K562 (cell line): ENCODE results near the gene TOMM6. TPM values are rescaled to one million over a fixed set of nuclear protein-coding genes. Genes with fewer than 3 reads are reported as not detected.
A peak's percentile ranks its signal among the peaks of the same experiment; 100 is the strongest.

ENCODE experiments used
- CBX8 ChIP-seq: fragments of 200-600 bp; sonication (generic); IDR thresholded peaks from 2 replicates; pipeline ENCODE4 v1.6.1; 2012; ENCODE audit warnings: borderline replicate concordance, mixed run types, low read depth, mild to moderate bottlenecking, moderate library complexity, mixed read lengths, low read length, control low read depth, inconsistent platforms; ENCODE audit not compliant: poor library complexity, severe bottlenecking; ENCODE audit errors: extremely low read depth
- CEBPG ChIP-seq, 3 experiments: fragments of 200-800 bp in 1 of 3; sonication (Bioruptor generic) in 1 of 3; sonication (generic) in 1 of 3; formaldehyde crosslinking in 1 of 3; IDR thresholded peaks in 2 of 3; conservative IDR thresholded peaks in 1 of 3; 2 replicates each; pipeline versions ENCODE4 v1.6.1 to v1.8.0; 2016 to 2022; ENCODE audit warnings: missing compliant biosample characterization in 2 of 3, missing genetic modification characterization in 2 of 3, mild to moderate bottlenecking in 1 of 3, missing genetic modification reagents in 1 of 3
- CUX1 ChIP-seq: fragments of 200-800 bp; sonication (Bioruptor generic); IDR thresholded peaks from 2 replicates; pipeline ENCODE4 v1.6.1; 2016; ENCODE audit warnings: missing genetic modification characterization, missing compliant biosample characterization
- ELK3 ChIP-seq: fragments of 450-650 bp; formaldehyde crosslinking; IDR thresholded peaks from 2 replicates; pipeline ENCODE4 v1.4.0; 2020; ENCODE audit warnings: mild to moderate bottlenecking
- GATAD2A ChIP-seq: fragments of 450-650 bp; IDR thresholded peaks from 2 replicates; pipeline ENCODE4 v1.6.1; 2017
- MAZ ChIP-seq, 2 experiments: fragments of 450-650 bp in 1 of 2; sonication (generic) in 1 of 2; formaldehyde crosslinking; IDR thresholded peaks in 1 of 2; conservative IDR thresholded peaks in 1 of 2; 2 replicates each; pipeline versions ENCODE4 v1.4.0 to v1.5.0; 2020; ENCODE audit warnings: mild to moderate bottlenecking in 1 of 2, missing genetic modification reagents in 1 of 2
- MEF2D ChIP-seq: conservative IDR thresholded peaks from 2 replicates; pipeline ENCODE4 v1.6.1; 2016; ENCODE audit warnings: low read depth, missing genetic modification characterization, missing compliant biosample characterization
- MIER1 ChIP-seq: fragments of 450-650 bp; IDR thresholded peaks from 2 replicates; pipeline ENCODE4 v1.6.1; 2016; ENCODE audit warnings: antibody characterized with exemption, mild to moderate bottlenecking, low read depth
- MNT ChIP-seq, 2 experiments: fragments of 450-650 bp; conservative IDR thresholded peaks; 2 replicates each; pipeline ENCODE4 v1.6.1; 2017; ENCODE audit warnings: mild to moderate bottlenecking in 2 of 2, moderate library complexity in 2 of 2
- RB1 ChIP-seq: fragments of 450-650 bp; IDR thresholded peaks from 2 replicates; pipeline ENCODE4 v1.6.1; 2017; ENCODE audit warnings: low read depth, mild to moderate bottlenecking
- RBM15 ChIP-seq: fragments of 200-400 bp; formaldehyde crosslinking; IDR thresholded peaks from 2 replicates; pipeline ENCODE4 v1.6.1; 2018; ENCODE audit warnings: mild to moderate bottlenecking, low read length, moderate library complexity; ENCODE audit not compliant: insufficient read depth
- RBM25 ChIP-seq: fragments of 200-400 bp; formaldehyde crosslinking; IDR thresholded peaks from 2 replicates; pipeline ENCODE4 v1.6.1; 2018; ENCODE audit warnings: low read length, low read depth, moderate library complexity; ENCODE audit not compliant: severe bottlenecking
- TCF15 ChIP-seq: fragments of 250-450 bp; sonication (Bioruptor Pico); IDR thresholded peaks from 2 replicates; pipeline ENCODE4 v1.8.0; 2022; ENCODE audit warnings: moderate library complexity, mild to moderate bottlenecking, inconsistent platforms
- XRCC4 ChIP-seq: IDR thresholded peaks from one replicate; pipeline ENCODE4 v1.6.1; 2011; ENCODE audit not compliant: insufficient read depth, insufficient read length; ENCODE audit errors: extremely low read depth
- ZBTB12 ChIP-seq: fragments of 250-450 bp; sonication (Bioruptor Pico); IDR thresholded peaks from 2 replicates; pipeline ENCODE4 v1.4.0; 2020
- ZNF586 ChIP-seq: fragments of 450-650 bp; formaldehyde crosslinking; conservative IDR thresholded peaks from 2 replicates; pipeline ENCODE4 v1.4.0; 2020; ENCODE audit warnings: mild to moderate bottlenecking, moderate library complexity
- polyA plus RNA-seq, 8 experiments: library from polyadenylated mRNA; depleted of rRNA in 4 of 8; stranded (reverse) in 5 of 8; unstranded in 3 of 8; fragments of >200 nt; fragmentation: Nextera tagmentation in 2 of 8; fragmentation: Illumina TruSeq in 1 of 8; extraction: Ambion mirVana in 2 of 8; extraction: Trizol in 1 of 8; gene quantifications; 2 replicates each; pipeline versions ENCODE4 v1.2.1 to v1.2.3, GENCODE V29; 2011 to 2014; ENCODE audit warnings: inconsistent platforms in 1 of 8, missing spikeins in 1 of 8
- total RNA-seq, 7 experiments: library from RNA; depleted of rRNA in 6 of 7; stranded (reverse); fragments of >200 nt in 6 of 7; fragmentation: Illumina TruSeq in 2 of 7; extraction: Trizol in 2 of 7; gene quantifications; 2 replicates each; pipeline versions ENCODE4 v1.2.1 to v1.2.3, GENCODE V29; 2011 to 2021; ENCODE audit warnings: low replicate concordance in 1 of 7

The TOMM6 gene
- total and polyA plus RNA-seq, 9 of the 15 experiments (the other 6 are each of a cell fraction or from before 2014, with no cell fraction given), result 380 to 2,097 (median 1,065) TPM

GRCh38 chr6:41767112-41767833, 20.2 kb upstream of the TOMM6 start (continued):
- no peak for TF ChIP-seq RBM25
- TF ChIP-seq CBX8, result no peak
- no peak for TF ChIP-seq ELK3 (CRISPR knock-in tag)
- TF ChIP-seq MNT (conservative IDR thresholded peaks at IDR 0.05), result no peak
- peak in 1 of 2 experiments; percentile 33; a peak in 1 of 4 replicates for TF ChIP-seq MAZ (CRISPR knock-in tag; conservative IDR thresholded peaks at IDR 0.05 in 1 of 2, IDR thresholded peaks at IDR 0.05 in 1 of 2)
- no peak for TF ChIP-seq MIER1
- TF ChIP-seq ZNF586 (CRISPR knock-in tag), result no peak
- TF ChIP-seq ZBTB12 (CRISPR knock-in tag), result no peak
- TF ChIP-seq CUX1, result no peak
- TF ChIP-seq CEBPG (CRISPR knock-in tag; IDR thresholded peaks at IDR 0.05), result peak; percentile 82
- TF ChIP-seq CEBPG (tag; conservative IDR thresholded peaks at IDR 0.05 in 1 of 2, IDR thresholded peaks at IDR 0.05 in 1 of 2), result peak; percentile 81 to 87
- TF ChIP-seq XRCC4, result no peak
- TF ChIP-seq GATAD2A, result no peak
- no peak for TF ChIP-seq TCF15 (CRISPR knock-in tag)
- TF ChIP-seq RB1, result 0 out of 2 replicates have a peak, but pooled peaks have one; percentile 15
- no peak for TF ChIP-seq RBM15
- no peak for TF ChIP-seq MEF2D (tag)
